SK-N-SH (cell line): Measurements from ENCODE around the gene TMEM184B. TPM values are rescaled to one million over a fixed set of nuclear protein-coding genes. Genes with fewer than 3 reads are reported as not detected.

ENCODE experiments used
- CTCF ChIA-PET: fragments of 300-600, 350-600 bp; formaldehyde crosslinking; extraction: SDS; loops from one replicate; lab custom pipeline; 2021; lab: Yijun Ruan, JAX
- POLR2A ChIA-PET: fragments of 350-600 bp; sonication (Branson Sonifier 250); formaldehyde crosslinking; extraction: SDS; loops from one replicate; lab custom pipeline; 2020; ENCODE audit warnings: antibody characterized with exemption, inconsistent platforms; lab: Yijun Ruan, JAX
- DNase-seq: peaks from one replicate; pipeline ENCODE4 v3.0.0; 2012
- H2AFZ ChIP-seq: fragments of 200-600 bp; sonication (generic); 2 replicates; pipeline ENCODE4 v1.8.1; 2016; ENCODE audit warnings: antibody characterized with exemption, mild to moderate bottlenecking, low read depth
- H3F3A ChIP-seq: fragments of 200-600 bp; sonication (generic); replicated peaks from 2 replicates; pipeline ENCODE3; 2016; ENCODE audit warnings: antibody characterized with exemption, mild to moderate bottlenecking; ENCODE audit not compliant: insufficient read depth
- H3K27ac ChIP-seq, 2 experiments: fragments of 200-500 bp in 1 of 2; fragments of 200-600 bp in 1 of 2; sonication (Bioruptor generic) in 1 of 2; sonication (generic), shearing (Covaris generic) in 1 of 2; 2 replicates each; pipeline versions ENCODE4 v1.5.1 to v1.6.1; 2014 to 2016; ENCODE audit warnings: low read depth in 2 of 2, inconsistent platforms in 1 of 2, low read length in 1 of 2, mild to moderate bottlenecking in 1 of 2, mixed read lengths in 1 of 2
- H3K27me3 ChIP-seq: fragments of 200-600 bp; sonication (generic), shearing (Covaris generic); 2 replicates; pipeline ENCODE4 v1.6.1; 2016; ENCODE audit warnings: mixed run types; ENCODE audit not compliant: insufficient read depth
- H3K36me3 ChIP-seq, 2 experiments: fragments of 200-500 bp in 1 of 2; fragments of 200-600 bp in 1 of 2; sonication (Bioruptor generic) in 1 of 2; sonication (generic) in 1 of 2; replicated peaks in 1 of 2; 2 replicates each; pipeline versions ENCODE3 to v1.5.1; 2014 to 2016; ENCODE audit warnings: low read length in 1 of 2, mild to moderate bottlenecking in 1 of 2; ENCODE audit not compliant: insufficient read depth in 2 of 2, control insufficient read depth in 1 of 2
- H3K4me1 ChIP-seq, 2 experiments: fragments of 200-500 bp in 1 of 2; fragments of 200-600 bp in 1 of 2; sonication (Bioruptor generic) in 1 of 2; sonication (generic), shearing (Covaris generic) in 1 of 2; 2 replicates each; pipeline versions ENCODE4 v1.5.1 to v1.6.1; 2014 to 2016; ENCODE audit warnings: low read depth in 1 of 2, low read length in 1 of 2, mixed run types in 1 of 2; ENCODE audit not compliant: insufficient read depth in 2 of 2, control insufficient read depth in 1 of 2
- H3K4me2 ChIP-seq: fragments of 200-600 bp; sonication (generic), shearing (Covaris generic); 2 replicates; pipeline ENCODE4 v1.6.1; 2017; ENCODE audit warnings: mixed run types
- H3K4me3 ChIP-seq, 2 experiments: fragments of 200-500 bp in 1 of 2; fragments of 200-600 bp in 1 of 2; sonication (Bioruptor generic) in 1 of 2; sonication (generic), shearing (Covaris generic) in 1 of 2; 2 replicates each; pipeline versions ENCODE4 v1.5.1 to v1.8.1; 2014 to 2016; ENCODE audit warnings: low read depth in 2 of 2, inconsistent platforms in 1 of 2, low read length in 1 of 2, mild to moderate bottlenecking in 1 of 2, mixed read lengths in 1 of 2, moderate library complexity in 1 of 2
- H3K79me2 ChIP-seq: fragments of 200-600 bp; sonication (generic); 2 replicates; pipeline ENCODE4 v1.8.1; 2017; ENCODE audit warnings: mild to moderate bottlenecking; ENCODE audit not compliant: insufficient read depth
- H3K9ac ChIP-seq: fragments of 200-600 bp; sonication (generic); 2 replicates; pipeline ENCODE4 v1.6.1; 2017; ENCODE audit warnings: mixed run types
- H3K9me2 ChIP-seq: fragments of 200-600 bp; sonication (generic); 2 replicates; pipeline ENCODE4 v1.6.1; 2017; ENCODE audit warnings: mixed run types
- H3K9me3 ChIP-seq: fragments of 200-600 bp; sonication (generic); 2 replicates; pipeline ENCODE4 v1.6.1; 2017; ENCODE audit warnings: mixed run types, mild to moderate bottlenecking, moderate library complexity
- H4K20me1 ChIP-seq: fragments of 200-600 bp; sonication (generic); 2 replicates; pipeline ENCODE4 v1.6.1; 2017; ENCODE audit warnings: mild to moderate bottlenecking, mixed run types; ENCODE audit not compliant: insufficient read depth
- ELF1 ChIP-seq: IDR thresholded peaks from 2 replicates; pipeline ENCODE4 v1.4.0; 2012
- EP300 ChIP-seq, 2 experiments: IDR thresholded peaks; 2 replicates each; pipeline versions ENCODE4 v1.4.0 to v1.6.1; 2012; ENCODE audit warnings: borderline replicate concordance in 1 of 2, low read depth in 1 of 2, low read length in 1 of 2
- EZH2phosphoT487 ChIP-seq: fragments of 200-600 bp; sonication (generic); IDR thresholded peaks from 2 replicates; pipeline ENCODE4 v1.6.1; 2017; ENCODE audit warnings: low read depth, mixed run types, mild to moderate bottlenecking, antibody characterized with exemption, moderate library complexity, borderline replicate concordance
- FOXJ3 ChIP-seq: sonication (generic); formaldehyde crosslinking; IDR thresholded peaks from 2 replicates; pipeline ENCODE4 v1.5.1; 2020; ENCODE audit warnings: mild to moderate bottlenecking, missing genetic modification reagents
- GABPA ChIP-seq: IDR thresholded peaks from 2 replicates; pipeline ENCODE4 v1.4.0; 2012; ENCODE audit warnings: low read depth, mild to moderate bottlenecking
- JUND ChIP-seq: IDR thresholded peaks from 2 replicates; pipeline ENCODE4 v1.4.0; 2012
- NFIC ChIP-seq: IDR thresholded peaks from 2 replicates; pipeline ENCODE4 v1.4.0; 2012; ENCODE audit warnings: borderline replicate concordance
- NRF1 ChIP-seq: IDR thresholded peaks from 2 replicates; pipeline ENCODE4 v1.6.1; 2012; ENCODE audit warnings: low read depth, mild to moderate bottlenecking, low read length
- POLR2AphosphoS5 ChIP-seq: IDR thresholded peaks from 2 replicates; pipeline ENCODE4 v1.6.1; 2012; ENCODE audit warnings: low read depth, low read length
- RAD21 ChIP-seq: IDR thresholded peaks from 2 replicates; pipeline ENCODE4 v1.6.1; 2012; ENCODE audit warnings: mild to moderate bottlenecking, low read length
- RCOR1 ChIP-seq: fragments of 150-350 bp; IDR thresholded peaks from 2 replicates; pipeline ENCODE4 v1.6.1; 2017; ENCODE audit warnings: antibody characterized with exemption, low read length
- SMC3 ChIP-seq: IDR thresholded peaks from 2 replicates; pipeline ENCODE4 v1.6.1; 2012; ENCODE audit warnings: low read depth, low read length, improper control_type of control experiment
- TCF12 ChIP-seq: IDR thresholded peaks from 2 replicates; pipeline ENCODE4 v1.4.0; 2012
- TEAD4 ChIP-seq: IDR thresholded peaks from 2 replicates; pipeline ENCODE4 v1.4.0; 2012; ENCODE audit warnings: mild to moderate bottlenecking, borderline replicate concordance; ENCODE audit not compliant: insufficient read depth
- whole genome bisulfite sequencing: methylation state at CpG from one replicate; pipeline ENCODE4 v1.1.6; 2017; ENCODE audit warnings: low lambda C conversion rate; 5-methylcytosine and 5-hydroxymethylcytosine counted together
- polyA plus RNA-seq, 3 experiments: library from polyadenylated mRNA; depleted of rRNA; stranded (reverse); fragments of >200 nt; gene quantifications; 2 replicates each; pipeline ENCODE4 v1.2.3, GENCODE V29; 2012
- TF ChIP-seq, protein P1 (sequence below): IDR thresholded peaks from 2 replicates; pipeline ENCODE4 v1.4.0; 2012; ENCODE audit warnings: low read depth, borderline replicate concordance
- TF ChIP-seq, protein P2 (sequence below): IDR thresholded peaks from 2 replicates; pipeline ENCODE4 v1.4.0; 2012; ENCODE audit warnings: low read depth, borderline replicate concordance
- TF ChIP-seq, protein P3 (sequence below): IDR thresholded peaks from 2 replicates; pipeline ENCODE4 v1.6.1; 2012; ENCODE audit warnings: mild to moderate bottlenecking, low read depth, low read length, moderate library complexity

TMEM184B gene
- polyA plus RNA-seq, 1 of the 3 experiments (the other 2 are of a cell fraction): 25.3 TPM

DNA sequence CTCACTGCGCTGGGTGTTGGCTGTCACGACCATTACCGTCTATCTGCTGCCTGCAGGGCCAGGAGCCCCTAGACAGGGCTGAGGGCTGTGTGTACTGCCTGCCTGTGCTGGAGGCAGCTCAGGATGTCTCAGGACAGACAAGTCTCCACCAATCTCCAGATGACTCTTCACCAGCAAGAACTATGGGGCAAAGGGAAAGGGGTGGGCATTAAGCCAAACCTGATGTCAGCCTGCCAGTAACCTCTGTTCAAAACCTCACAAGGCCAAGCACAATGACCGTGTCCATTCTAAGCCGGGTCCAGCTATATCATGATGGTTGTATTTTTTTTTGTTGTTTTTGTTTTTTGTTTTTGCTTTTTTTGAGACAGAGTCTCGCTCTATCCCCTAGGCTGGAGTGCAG is 39.4 kb downstream of the TMEM184B start:
- CTCF ChIA-PET: no interaction called here
- no peak overlapping the region for H2AFZ ChIP-seq
- DNase-seq: no peak

DNA sequence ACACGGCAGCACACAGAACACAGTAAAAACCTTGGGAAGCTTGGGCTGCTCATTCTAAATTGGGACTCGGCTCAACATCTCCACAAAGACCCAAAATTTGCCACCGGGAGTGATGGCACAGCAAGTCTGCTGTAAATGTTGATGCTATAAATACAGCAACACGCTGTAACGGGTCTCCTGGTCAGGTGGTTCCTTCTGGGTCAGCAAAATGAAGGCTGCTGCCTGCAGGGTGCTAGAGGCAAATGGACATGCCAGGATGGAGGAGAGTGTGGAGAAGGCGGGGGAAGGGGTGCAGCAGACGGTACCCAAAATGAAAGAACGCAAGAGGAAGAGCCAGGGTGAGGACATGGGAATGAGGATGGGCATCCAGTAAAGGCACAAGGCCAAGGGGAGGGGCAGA is 40.6 kb downstream of the TMEM184B start:
- H3K79me2 ChIP-seq: 0 out of 2 replicates have a peak, but pooled peaks cover 3% of the 10 kb centered on the region
- no peaks in the 10 kb centered on the region for H4K20me1 ChIP-seq
- H3K27me3 ChIP-seq: no peaks in the 10 kb centered on the region
- no peaks in the 10 kb centered on the region for H3F3A ChIP-seq
- H3K36me3 ChIP-seq: peaks cover 0 to 8% of the 10 kb centered on the region in 2 experiments
- H3K27ac ChIP-seq: no peak overlapping the region
- H3K9ac ChIP-seq: no peak overlapping the region
- H3K4me3 ChIP-seq: no peak overlapping the region
- no peak overlapping the region for H2AFZ ChIP-seq
- H3K4me2 ChIP-seq: no peak overlapping the region
- no peaks in the 10 kb centered on the region for H3K9me2 ChIP-seq
- H3K9me3 ChIP-seq: no peaks in the 10 kb centered on the region
- CTCF ChIA-PET: no interaction called here
- POLR2A ChIA-PET: no interaction called here
- 84% methylated on average over 4 of the region's 8 CpGs for WGBS
- H3K4me1 ChIP-seq: no peaks in the 10 kb centered on the region
- no peak for DNase-seq
- TF ChIP-seq, protein P1, sequence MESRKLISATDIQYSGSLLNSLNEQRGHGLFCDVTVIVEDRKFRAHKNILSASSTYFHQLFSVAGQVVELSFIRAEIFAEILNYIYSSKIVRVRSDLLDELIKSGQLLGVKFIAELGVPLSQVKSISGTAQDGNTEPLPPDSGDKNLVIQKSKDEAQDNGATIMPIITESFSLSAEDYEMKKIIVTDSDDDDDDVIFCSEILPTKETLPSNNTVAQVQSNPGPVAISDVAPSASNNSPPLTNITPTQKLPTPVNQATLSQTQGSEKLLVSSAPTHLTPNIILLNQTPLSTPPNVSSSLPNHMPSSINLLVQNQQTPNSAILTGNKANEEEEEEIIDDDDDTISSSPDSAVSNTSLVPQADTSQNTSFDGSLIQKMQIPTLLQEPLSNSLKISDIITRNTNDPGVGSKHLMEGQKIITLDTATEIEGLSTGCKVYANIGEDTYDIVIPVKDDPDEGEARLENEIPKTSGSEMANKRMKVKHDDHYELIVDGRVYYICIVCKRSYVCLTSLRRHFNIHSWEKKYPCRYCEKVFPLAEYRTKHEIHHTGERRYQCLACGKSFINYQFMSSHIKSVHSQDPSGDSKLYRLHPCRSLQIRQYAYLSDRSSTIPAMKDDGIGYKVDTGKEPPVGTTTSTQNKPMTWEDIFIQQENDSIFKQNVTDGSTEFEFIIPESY: no peak
- TF ChIP-seq RAD21: no peak

More for the DNA sequence above, 39.4 kb downstream of the TMEM184B start:
- POLR2A ChIA-PET: no interaction called here
- no peak overlapping the region for H3K4me2 ChIP-seq
- H3K4me3 ChIP-seq: no peak overlapping the region
- H3K9me2 ChIP-seq: no peaks in the 10 kb centered on the region
- H3K9ac ChIP-seq: no peak overlapping the region
- peaks cover 1 to 3% of the 10 kb centered on the region in 2 experiments; a peak in 1 of 4 replicates for H3K4me1 ChIP-seq
- TF ChIP-seq FOXJ3 (CRISPR knock-in tag) (no peak), ELF1 (no peak), RCOR1 (no peak), POLR2AphosphoS5 (no peak), EZH2phosphoT487 (no peak), TCF12 (no peak), EP300 (IDR thresholded peaks at IDR 0.05; ENCODE audit: borderline replicate concordance in 1 of 2, low read depth in 1 of 2, low read length in 1 of 2) (no peak), JUND (no peak), SMC3 (no peak), NFIC (no peak), NRF1 (no peak), TEAD4 (no peak), GABPA (no peak)
- TF ChIP-seq, protein P2, sequence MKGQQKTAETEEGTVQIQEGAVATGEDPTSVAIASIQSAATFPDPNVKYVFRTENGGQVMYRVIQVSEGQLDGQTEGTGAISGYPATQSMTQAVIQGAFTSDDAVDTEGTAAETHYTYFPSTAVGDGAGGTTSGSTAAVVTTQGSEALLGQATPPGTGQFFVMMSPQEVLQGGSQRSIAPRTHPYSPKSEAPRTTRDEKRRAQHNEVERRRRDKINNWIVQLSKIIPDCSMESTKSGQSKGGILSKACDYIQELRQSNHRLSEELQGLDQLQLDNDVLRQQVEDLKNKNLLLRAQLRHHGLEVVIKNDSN: no peak
- TF ChIP-seq, protein P3, sequence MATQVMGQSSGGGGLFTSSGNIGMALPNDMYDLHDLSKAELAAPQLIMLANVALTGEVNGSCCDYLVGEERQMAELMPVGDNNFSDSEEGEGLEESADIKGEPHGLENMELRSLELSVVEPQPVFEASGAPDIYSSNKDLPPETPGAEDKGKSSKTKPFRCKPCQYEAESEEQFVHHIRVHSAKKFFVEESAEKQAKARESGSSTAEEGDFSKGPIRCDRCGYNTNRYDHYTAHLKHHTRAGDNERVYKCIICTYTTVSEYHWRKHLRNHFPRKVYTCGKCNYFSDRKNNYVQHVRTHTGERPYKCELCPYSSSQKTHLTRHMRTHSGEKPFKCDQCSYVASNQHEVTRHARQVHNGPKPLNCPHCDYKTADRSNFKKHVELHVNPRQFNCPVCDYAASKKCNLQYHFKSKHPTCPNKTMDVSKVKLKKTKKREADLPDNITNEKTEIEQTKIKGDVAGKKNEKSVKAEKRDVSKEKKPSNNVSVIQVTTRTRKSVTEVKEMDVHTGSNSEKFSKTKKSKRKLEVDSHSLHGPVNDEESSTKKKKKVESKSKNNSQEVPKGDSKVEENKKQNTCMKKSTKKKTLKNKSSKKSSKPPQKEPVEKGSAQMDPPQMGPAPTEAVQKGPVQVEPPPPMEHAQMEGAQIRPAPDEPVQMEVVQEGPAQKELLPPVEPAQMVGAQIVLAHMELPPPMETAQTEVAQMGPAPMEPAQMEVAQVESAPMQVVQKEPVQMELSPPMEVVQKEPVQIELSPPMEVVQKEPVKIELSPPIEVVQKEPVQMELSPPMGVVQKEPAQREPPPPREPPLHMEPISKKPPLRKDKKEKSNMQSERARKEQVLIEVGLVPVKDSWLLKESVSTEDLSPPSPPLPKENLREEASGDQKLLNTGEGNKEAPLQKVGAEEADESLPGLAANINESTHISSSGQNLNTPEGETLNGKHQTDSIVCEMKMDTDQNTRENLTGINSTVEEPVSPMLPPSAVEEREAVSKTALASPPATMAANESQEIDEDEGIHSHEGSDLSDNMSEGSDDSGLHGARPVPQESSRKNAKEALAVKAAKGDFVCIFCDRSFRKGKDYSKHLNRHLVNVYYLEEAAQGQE: no peak
- TF ChIP-seq, all 33 proteins: peak for 0
- H3K27me3 ChIP-seq: no peaks in the 10 kb centered on the region
- no peaks in the 10 kb centered on the region for H4K20me1 ChIP-seq
- 97% methylated on average over 3 of the region's 6 CpGs for WGBS
- H3K9me3 ChIP-seq: no peaks in the 10 kb centered on the region
- H3F3A ChIP-seq: no peaks in the 10 kb centered on the region
- H3K79me2 ChIP-seq: peaks cover 9% of the 10 kb centered on the region
- no peak overlapping the region for H3K27ac ChIP-seq
- H3K36me3 ChIP-seq: peaks cover 0 to 8% of the 10 kb centered on the region in 2 experiments
